Activated effector memory CD4-positive, alpha-beta T cell treated with Interleukin-2 at 50 U/mL for 16 hours (primary cell): ENCODE data around the gene MAGED1.
A peak's percentile ranks its signal among the peaks of the same experiment; 100 is the strongest.

Experiments
- DNase-seq: peaks from one replicate; pipeline ENCODE4 v3.0.0-alpha.2; 2020

The MAGED1 gene

GRCh38 chrX:51892921-51893745 is at the start of gene MAGED1:
Gene MAGED1, plus strand, starts transcription at chrX:51893623. Its CDS starts 682 bp downstream, at chrX:51894305.
- DNase-seq = peak; percentile 69

GRCh38 chrX:51847463-51847862 is 46.0 kb upstream of the MAGED1 start:
- DNase-seq = no peak

- DNase-seq = no peak
Measured at GRCh38 chrX:51851507-51852085, 41.8 kb upstream of the MAGED1 start.

GRCh38 chrX:51852096-51852495 is 41.3 kb upstream of the MAGED1 start:
- no peak for DNase-seq

- no peak for DNase-seq
Measured at GRCh38 chrX:51852621-51853020, 40.8 kb upstream of the MAGED1 start.

- no peak for DNase-seq
Measured at GRCh38 chrX:51853251-51853650, 40.2 kb upstream of the MAGED1 start.

GRCh38 chrX:51855698-51856097 is 37.7 kb upstream of the MAGED1 start:
- DNase-seq = no peak

GRCh38 chrX:51857159-51857733 is 36.2 kb upstream of the MAGED1 start:
- DNase-seq = no peak

- DNase-seq = no peak
Measured at GRCh38 chrX:51860679-51861078, 32.7 kb upstream of the MAGED1 start.

- DNase-seq = no peak
Measured at GRCh38 chrX:51862920-51863319, 30.5 kb upstream of the MAGED1 start.

GRCh38 chrX:51866210-51866609 is 27.2 kb upstream of the MAGED1 start:
- DNase-seq = no peak

GRCh38 chrX:51867626-51868025 is 25.8 kb upstream of the MAGED1 start:
- no peak for DNase-seq

GRCh38 chrX:51870354-51870753 is 23.1 kb upstream of the MAGED1 start:
- DNase-seq = no peak

GRCh38 chrX:51874123-51874522 is 19.3 kb upstream of the MAGED1 start:
- no peak for DNase-seq

- no peak for DNase-seq
Measured at GRCh38 chrX:51876441-51876840, 17.0 kb upstream of the MAGED1 start.

- DNase-seq = no peak
Measured at GRCh38 chrX:51878056-51878455, 15.4 kb upstream of the MAGED1 start.

- DNase-seq = no peak
Measured at GRCh38 chrX:51889851-51890250, 3.6 kb upstream of the MAGED1 start.

GRCh38 chrX:51891245-51891644 is 2.2 kb upstream of the MAGED1 start:
- DNase-seq = no peak

GRCh38 chrX:51891821-51892551 is 1.4 kb upstream of the MAGED1 start:
- DNase-seq = no peak

GRCh38 chrX:51893931-51894696 is 691 bp downstream of the MAGED1 start:
- no peak for DNase-seq

- DNase-seq = no peak
Measured at GRCh38 chrX:51894697-51895336, 1.4 kb downstream of the MAGED1 start.

GRCh38 chrX:51896626-51897025 is 3.2 kb downstream of the MAGED1 start:
- DNase-seq = no peak
